Heart right ventricle (tissue), 16 donors: ENCODE results near the gene LRRC55. TPM values are rescaled to one million over a fixed set of nuclear protein-coding genes. Genes with fewer than 3 reads are reported as not detected.

ENCODE experiments used
- ATAC-seq, 8 donors: fragments of 200-7000 bp; cut with Tn5 transposase; one replicate each; pipeline ENCODE4 v1.9.1; 2020; ENCODE audit warnings: mild to moderate bottlenecking in 8 of 8, moderate library complexity in 8 of 8, moderate number of reproducible peaks in 1 of 8
- DNase-seq, 2 donors: peaks; one replicate each; pipeline ENCODE4 v3.0.0-alpha.2; 2020
- H3K27ac ChIP-seq, 10 donors: fragments of 200-600 bp; sonication (generic) in 2 of 10; one replicate each; pipeline versions ENCODE4 v1.5.0 to v1.8.0; 2020 to 2022; ENCODE audit warnings: mild to moderate bottlenecking in 3 of 10
- H3K27me3 ChIP-seq, 7 donors: fragments of 200-600 bp; one replicate each; pipeline ENCODE4 v1.8.0; 2021 to 2022; ENCODE audit warnings: mild to moderate bottlenecking in 2 of 7
- H3K36me3 ChIP-seq, 9 donors: fragments of 200-600 bp; sonication (generic) in 1 of 9; one replicate each; pipeline versions ENCODE4 v1.5.0 to v1.8.0; 2020 to 2022; ENCODE audit warnings: mild to moderate bottlenecking in 2 of 9
- H3K4me1 ChIP-seq, 9 donors: fragments of 200-600 bp; sonication (generic) in 1 of 9; one replicate each; pipeline versions ENCODE4 v1.5.0 to v1.8.0; 2020 to 2022; ENCODE audit warnings: mild to moderate bottlenecking in 4 of 9
- H3K4me3 ChIP-seq, 10 donors: fragments of 200-600 bp; sonication (generic) in 2 of 10; one replicate each; pipeline versions ENCODE4 v1.5.0 to v1.8.0; 2020 to 2022; ENCODE audit warnings: mild to moderate bottlenecking in 7 of 10, moderate library complexity in 2 of 10
- H3K9me3 ChIP-seq, 11 donors: fragments of 200-600 bp in 10 of 11; sonication (generic) in 2 of 11; one replicate each; pipeline versions ENCODE4 v1.5.0 to v1.8.0; 2013 to 2022; ENCODE audit warnings: mild to moderate bottlenecking in 2 of 11, control low read depth in 1 of 11, moderate library complexity in 1 of 11
- WGBS, 2 donors: extraction: QIAGEN DNeasy Blood & Tissue Kit; methylation state at CpG; one replicate each; pipeline ENCODE4 v1.1.7; 2013; ENCODE audit warnings: inconsistent platforms in 1 of 2; 5-methylcytosine and 5-hydroxymethylcytosine counted together
- intact Hi-C, 10 donors: fragments of 100-400 bp; cut with DNase I; formaldehyde crosslinking; loops; one replicate each; pipeline versions ENCODE4 v1.11.1 to v1.14.2; 2022
- polyA plus RNA-seq, 2 donors: library from polyadenylated mRNA; stranded (reverse); fragments of 200-250 nt; gene quantifications; one replicate each; pipeline ENCODE4 v1.2.3, GENCODE V29; 2013
- total RNA-seq, 10 donors: library from RNA; stranded (reverse); fragmentation: NEBNext Ultra II Directional in 3 of 10; extraction: Animal tissue kit (Norgen Biotek cat#: 25700) in 3 of 10; gene quantifications; one replicate each; pipeline versions ENCODE4 v1.2.1 to v1.2.4, GENCODE V29; 2021 to 2023
- TF ChIP-seq, protein P1 (sequence below), 9 donors: fragments of 200-600 bp; sonication (generic) in 2 of 9; IDR thresholded peaks; one replicate each; pipeline versions ENCODE4 v1.5.0 to v1.8.0; 2021 to 2022; ENCODE audit warnings: antibody characterized with exemption in 9 of 9, mild to moderate bottlenecking in 5 of 9, moderate library complexity in 1 of 9
- donor health status: Arrhythmogenic right ventricular cardiomyopathy.
- donor health status: ischemic (EF 13 %, LVEDD 7.1; RV severe dilation, severe dysfunction).
- donor health status: healthy with polysubstance abuse.
- donor health status: DM: no; HTN: yes; CAD: no.
- donor health status: DM: no; HTN: no; CAD: no.
- donor health status: ischemic (EF 25% LVEDD 6.9; RV normal size, moderate dysfunction).
- donor health status: ischemic (EF 25% LVEDD 5.7; RV mildly dilated, moderate dysfunction).
- donor health status: healthy.
- donor health status: DM: yes; HTN: yes; CAD: no.
- donor health status: Ischemic cardiomyopathy.
- donor health status: ischemic (EF 35%, LVEDD 5.7; RV mildly dilated, moderate dysfunction).
- donor health status: nonischemic (EF 11% LVEDD 7.7; RV severe dilation, severe dysfunction).
- donor health status: DM: yes; HTN: yes; CAD: no.
- donor health status: PGD.
- donor health status: ischemic (EF 29% LVEDD 5.4; RV normal size, mild dysfunction).
- donor health status: nonischemic (EF 23%, LVEDD 6.1; RV moderate dilation, normal function).

LRRC55 gene
- total and polyA plus RNA-seq, 12 donors, result 0.04 to 0.53 (median 0.20) TPM; not detected in 1

DNA sequence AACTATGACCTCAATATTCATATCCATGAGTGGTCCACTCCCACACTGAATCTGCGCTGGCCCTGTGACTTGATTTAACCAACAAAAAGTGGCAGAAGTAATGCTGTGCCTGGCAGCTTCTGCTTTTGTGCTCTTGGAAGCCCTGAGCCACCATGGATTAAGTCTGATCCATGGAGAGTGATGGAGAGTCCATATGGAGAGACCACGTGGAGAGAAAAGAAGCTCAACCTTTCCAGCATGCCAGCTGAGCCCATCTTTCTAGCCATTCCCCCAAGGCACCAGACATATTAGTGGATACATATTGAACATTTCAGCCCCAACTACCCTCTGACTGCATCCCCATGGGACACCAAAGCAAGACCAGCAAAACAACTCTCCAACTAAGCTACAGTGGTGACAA is 16.0 kb downstream of the LRRC55 start:
- no peaks in the 10 kb centered on the region for H3K36me3 ChIP-seq
- no peaks in the 10 kb centered on the region for H3K9me3 ChIP-seq
- no peak for ATAC-seq
- no peak overlapping the region for H3K4me3 ChIP-seq
- no peak for DNase-seq
- TF ChIP-seq, protein P1, sequence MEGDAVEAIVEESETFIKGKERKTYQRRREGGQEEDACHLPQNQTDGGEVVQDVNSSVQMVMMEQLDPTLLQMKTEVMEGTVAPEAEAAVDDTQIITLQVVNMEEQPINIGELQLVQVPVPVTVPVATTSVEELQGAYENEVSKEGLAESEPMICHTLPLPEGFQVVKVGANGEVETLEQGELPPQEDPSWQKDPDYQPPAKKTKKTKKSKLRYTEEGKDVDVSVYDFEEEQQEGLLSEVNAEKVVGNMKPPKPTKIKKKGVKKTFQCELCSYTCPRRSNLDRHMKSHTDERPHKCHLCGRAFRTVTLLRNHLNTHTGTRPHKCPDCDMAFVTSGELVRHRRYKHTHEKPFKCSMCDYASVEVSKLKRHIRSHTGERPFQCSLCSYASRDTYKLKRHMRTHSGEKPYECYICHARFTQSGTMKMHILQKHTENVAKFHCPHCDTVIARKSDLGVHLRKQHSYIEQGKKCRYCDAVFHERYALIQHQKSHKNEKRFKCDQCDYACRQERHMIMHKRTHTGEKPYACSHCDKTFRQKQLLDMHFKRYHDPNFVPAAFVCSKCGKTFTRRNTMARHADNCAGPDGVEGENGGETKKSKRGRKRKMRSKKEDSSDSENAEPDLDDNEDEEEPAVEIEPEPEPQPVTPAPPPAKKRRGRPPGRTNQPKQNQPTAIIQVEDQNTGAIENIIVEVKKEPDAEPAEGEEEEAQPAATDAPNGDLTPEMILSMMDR (IDR thresholded peaks at IDR 0.05), result no peak
- peaks cover 22 to 79% (median 58%) of the 10 kb centered on the region in 9 donors for H3K4me1 ChIP-seq
- no peaks in the 10 kb centered on the region for H3K27me3 ChIP-seq
- WGBS, 2 donors, result 78 to 80% methylated on average over 2 of the region's 2 CpGs
- H3K27ac ChIP-seq, result peak overlapping the region in 1 of 10 donors; percentile 3
- intact Hi-C loops, result loop anchor here in 2 of 10 donors (5.0 to 10.0 kb wide), 3 partner anchors 50 to 63 kb away; no protein-coding TSS in a partner anchor

DNA sequence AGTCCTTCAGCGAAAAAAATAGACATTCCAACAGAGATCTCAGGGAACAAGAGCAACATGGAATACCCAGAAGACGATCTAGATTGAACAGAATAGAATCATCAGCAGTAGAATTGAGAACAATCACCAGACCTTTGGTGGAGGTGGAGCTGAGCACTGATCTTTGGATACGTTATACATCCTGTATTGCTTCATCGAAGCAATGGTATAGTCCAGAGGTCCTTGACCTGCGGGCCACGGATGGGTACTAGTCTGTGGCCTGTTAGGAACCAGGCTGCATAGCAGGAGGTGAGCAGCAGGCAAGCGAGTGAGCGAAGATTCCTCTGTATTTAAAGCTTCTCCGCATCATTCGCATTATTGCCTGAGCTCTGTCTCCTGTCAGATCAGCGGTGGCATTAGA is 17.6 kb downstream of the LRRC55 start:
- intact Hi-C loops, result loop anchor here in 2 of 10 donors (5.0 to 10.0 kb wide), 3 partner anchors 48 to 65 kb away; no protein-coding TSS in a partner anchor

DNA sequence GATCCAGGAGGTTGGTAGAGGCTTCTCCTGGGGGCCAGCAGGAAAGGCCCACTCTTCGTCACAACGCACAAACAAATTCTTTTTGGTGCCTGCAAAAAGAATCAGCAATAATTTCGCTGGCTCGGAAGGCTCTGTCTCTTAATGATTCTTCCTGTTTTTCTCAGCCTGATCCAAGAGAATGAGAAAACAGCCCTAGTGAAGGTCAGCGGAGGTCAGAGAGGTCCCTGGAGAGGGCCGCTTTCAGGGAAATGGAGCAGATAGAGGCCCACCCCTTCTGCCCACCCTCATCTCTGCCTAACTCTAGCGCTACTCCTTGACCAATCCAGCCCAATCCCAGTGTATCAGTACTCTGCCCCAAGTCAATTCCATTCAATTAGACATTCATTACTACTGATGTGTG is 19.2 kb downstream of the LRRC55 start:
- ATAC-seq (peak in 7 of 8 donors; percentile 19 to 46 (median 35)), DNase-seq (peak; percentile 70 to 71)
- TF ChIP-seq, protein P1 (IDR thresholded peaks at IDR 0.05), result no peak
- 37 to 50% methylated on average over 7 of the region's 7 CpGs for WGBS, 2 donors
- Histone ChIP-seq H3K4me1 (peaks cover 24 to 93% (median 64%) of the 10 kb centered on the region in 9 donors), H3K27ac (peak overlapping the region; percentile 3 to 83 (median 64)), H3K4me3 (no peak overlapping the region), H3K36me3 (no peaks in the 10 kb centered on the region), H3K27me3 (no peaks in the 10 kb centered on the region), H3K9me3 (no peaks in the 10 kb centered on the region)
- intact Hi-C loops, result loop anchor here in 5 of 10 donors (5.0 kb wide), 3 partner anchors 36 to 46 kb away; partner anchors contain the start of gene APLNR (in 1 of the 5)

More for the DNA sequence above, 17.6 kb downstream of the LRRC55 start:
- WGBS, 2 donors, result 91 to 96% methylated on average over 11 of the region's 11 CpGs
- Histone ChIP-seq H3K9me3 (no peaks in the 10 kb centered on the region), H3K27ac (peak overlapping the region in 4 of 10 donors; percentile 47 to 83 (median 70)), H3K27me3 (no peaks in the 10 kb centered on the region), H3K36me3 (no peaks in the 10 kb centered on the region), H3K4me1 (peaks cover 25 to 92% (median 70%) of the 10 kb centered on the region in 9 donors), H3K4me3 (no peak overlapping the region)
- no peak for ATAC-seq
- TF ChIP-seq, protein P1 (IDR thresholded peaks at IDR 0.05), result no peak
- no peak for DNase-seq

DNA sequence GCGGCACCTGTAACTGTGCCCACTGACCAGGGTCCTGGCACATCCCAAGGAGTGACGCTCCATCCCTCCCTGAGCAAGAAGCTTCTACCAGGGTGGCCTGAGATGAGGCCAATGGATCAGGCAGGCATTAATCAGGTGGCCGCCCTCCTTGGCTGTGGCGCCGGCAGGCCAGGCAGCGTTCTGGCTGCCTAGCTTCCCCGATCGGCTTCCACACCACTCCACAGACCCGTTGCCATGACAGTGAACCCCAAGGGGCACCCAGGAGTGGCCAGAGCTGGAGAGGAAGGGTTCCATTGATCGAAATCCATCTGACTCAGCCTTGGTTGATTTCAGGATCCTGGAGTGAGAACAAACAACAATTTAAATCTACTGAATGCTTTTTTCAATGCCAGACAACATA is 20.5 kb downstream of the LRRC55 start:
- 61 to 74% methylated on average over 10 of the region's 10 CpGs for WGBS, 2 donors
- intact Hi-C loops, result loop anchor here in 5 of 10 donors (5.0 kb wide), 3 partner anchors 35 to 45 kb away; partner anchors contain the start of gene APLNR (in 1 of the 5)
- no peaks in the 10 kb centered on the region for H3K9me3 ChIP-seq
- H3K36me3 ChIP-seq, result no peaks in the 10 kb centered on the region
- H3K4me1 ChIP-seq, result peaks cover 24 to 90% (median 53%) of the 10 kb centered on the region in 9 donors
- peak in 5 of 8 donors; percentile 8 to 46 (median 14) for ATAC-seq
- no peaks in the 10 kb centered on the region for H3K27me3 ChIP-seq
- TF ChIP-seq, protein P1 (IDR thresholded peaks at IDR 0.05), result no peak
- no peak overlapping the region for H3K4me3 ChIP-seq
- peak overlapping the region; percentile 23 to 83 (median 57) for H3K27ac ChIP-seq
- DNase-seq, result peak in 1 of 2 donors; percentile 61
